Thyroid gland (tissue), 4 donors: ENCODE measurements around the gene PTPN14. TPM values are rescaled to one million over a fixed set of nuclear protein-coding genes. Genes with fewer than 3 reads are reported as not detected.

Experiments used
- DNase-seq, 2 donors: peaks; one replicate each; pipeline ENCODE4 v3.0.0-alpha.2; 2019
- H3K27ac ChIP-seq, 3 donors: fragments of 200-600 bp; sonication (generic); 1 replicate in 2 of 3; 2 replicates in 1 of 3; pipeline ENCODE4 v1.5.1; 2016 to 2019; ENCODE audit warnings: mild to moderate bottlenecking in 1 of 3, moderate library complexity in 1 of 3
- H3K27me3 ChIP-seq: fragments of 200-600 bp; sonication (generic); one replicate; pipeline ENCODE4 v1.5.1; 2019
- H3K36me3 ChIP-seq, 2 donors: fragments of 200-600 bp; sonication (generic); one replicate each; pipeline ENCODE4 v1.5.1; 2016 to 2019
- H3K4me1 ChIP-seq, 2 donors: fragments of 200-600 bp; sonication (generic); one replicate each; pipeline ENCODE4 v1.5.1; 2017 to 2019
- H3K4me3 ChIP-seq, 3 donors: fragments of 200-600 bp; sonication (generic); replicated peaks in 1 of 3; 1 replicate in 2 of 3; 2 replicates in 1 of 3; pipeline ENCODE4 v1.5.1; 2016; ENCODE audit warnings: mild to moderate bottlenecking in 1 of 3
- H3K9me3 ChIP-seq: fragments of 200-600 bp; sonication (generic); one replicate; pipeline ENCODE4 v1.5.1; 2017
- POLR2A ChIP-seq, 2 donors: fragments of 450-650 bp; IDR thresholded peaks; one replicate each; pipeline ENCODE4 v1.6.1; 2017; ENCODE audit warnings: antibody characterized with exemption in 2 of 2, mild to moderate bottlenecking in 2 of 2, moderate library complexity in 1 of 2
- WGBS, 2 donors: methylation state at CpG; one replicate each; pipeline ENCODE4 v1.1.5; 2017; 5-methylcytosine and 5-hydroxymethylcytosine counted together
- intact Hi-C: fragments of 100-400 bp; cut with DNase I; formaldehyde crosslinking; loops from one replicate; pipeline ENCODE4 v1.15.1; 2023
- total RNA-seq, 4 donors: library from RNA; depleted of rRNA; stranded (reverse); fragments of >200 nt; gene quantifications; one replicate each; pipeline ENCODE4 v1.2.3, GENCODE V29; 2016
- TF ChIP-seq, protein P1 (sequence below), 6 experiments: fragments of 200-600 bp in 3 of 6; fragments of 450-650 bp in 3 of 6; sonication (generic) in 3 of 6; IDR thresholded peaks; one replicate each; pipeline ENCODE4 v1.5.1; 2016 to 2019; ENCODE audit warnings: antibody characterized with exemption in 6 of 6, mild to moderate bottlenecking in 2 of 6, inconsistent platforms in 1 of 6, moderate library complexity in 1 of 6

PTPN14 gene
- total RNA-seq, 4 donors from 2014 or later = 28.1 to 33.4 (median 31.8) TPM

DNA sequence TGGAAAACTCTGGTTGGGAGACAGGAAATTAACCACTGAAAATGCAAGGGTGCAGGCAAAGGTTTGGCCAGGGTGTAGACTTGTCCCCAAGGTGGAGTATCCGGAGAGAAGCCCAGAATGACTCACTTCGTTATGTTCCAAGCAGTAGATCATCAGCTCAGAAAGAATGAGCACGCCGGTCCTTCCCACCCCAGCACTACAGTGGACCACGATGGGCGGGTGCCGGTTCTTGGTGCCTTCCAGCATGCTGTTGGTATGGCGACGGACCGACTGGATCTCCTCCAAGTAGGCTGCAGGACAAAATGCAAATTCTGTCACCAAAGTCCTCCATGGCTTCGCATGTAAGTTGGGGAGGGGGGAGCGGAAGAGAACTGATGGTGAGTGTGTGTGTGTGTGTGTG is 187.0 kb downstream of the PTPN14 start:
- 92 to 94% methylated on average over 12 of the region's 12 CpGs for WGBS, 2 donors
- intact Hi-C loops = no loop called here
- Histone ChIP-seq H3K36me3 (peaks cover 0 to 9% of the 10 kb centered on the region in 2 donors), H3K4me1 (peaks cover 0 to 12% of the 10 kb centered on the region in 2 donors), H3K9me3 (no peaks in the 10 kb centered on the region), H3K4me3 (no peak overlapping the region), H3K27me3 (no peaks in the 10 kb centered on the region), H3K27ac (no peak overlapping the region)
- TF ChIP-seq, protein P1, sequence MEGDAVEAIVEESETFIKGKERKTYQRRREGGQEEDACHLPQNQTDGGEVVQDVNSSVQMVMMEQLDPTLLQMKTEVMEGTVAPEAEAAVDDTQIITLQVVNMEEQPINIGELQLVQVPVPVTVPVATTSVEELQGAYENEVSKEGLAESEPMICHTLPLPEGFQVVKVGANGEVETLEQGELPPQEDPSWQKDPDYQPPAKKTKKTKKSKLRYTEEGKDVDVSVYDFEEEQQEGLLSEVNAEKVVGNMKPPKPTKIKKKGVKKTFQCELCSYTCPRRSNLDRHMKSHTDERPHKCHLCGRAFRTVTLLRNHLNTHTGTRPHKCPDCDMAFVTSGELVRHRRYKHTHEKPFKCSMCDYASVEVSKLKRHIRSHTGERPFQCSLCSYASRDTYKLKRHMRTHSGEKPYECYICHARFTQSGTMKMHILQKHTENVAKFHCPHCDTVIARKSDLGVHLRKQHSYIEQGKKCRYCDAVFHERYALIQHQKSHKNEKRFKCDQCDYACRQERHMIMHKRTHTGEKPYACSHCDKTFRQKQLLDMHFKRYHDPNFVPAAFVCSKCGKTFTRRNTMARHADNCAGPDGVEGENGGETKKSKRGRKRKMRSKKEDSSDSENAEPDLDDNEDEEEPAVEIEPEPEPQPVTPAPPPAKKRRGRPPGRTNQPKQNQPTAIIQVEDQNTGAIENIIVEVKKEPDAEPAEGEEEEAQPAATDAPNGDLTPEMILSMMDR (IDR thresholded peaks at IDR 0.05) = no peak
- no peak for TF ChIP-seq POLR2A (IDR thresholded peaks at IDR 0.05)
- no peak for DNase-seq

DNA sequence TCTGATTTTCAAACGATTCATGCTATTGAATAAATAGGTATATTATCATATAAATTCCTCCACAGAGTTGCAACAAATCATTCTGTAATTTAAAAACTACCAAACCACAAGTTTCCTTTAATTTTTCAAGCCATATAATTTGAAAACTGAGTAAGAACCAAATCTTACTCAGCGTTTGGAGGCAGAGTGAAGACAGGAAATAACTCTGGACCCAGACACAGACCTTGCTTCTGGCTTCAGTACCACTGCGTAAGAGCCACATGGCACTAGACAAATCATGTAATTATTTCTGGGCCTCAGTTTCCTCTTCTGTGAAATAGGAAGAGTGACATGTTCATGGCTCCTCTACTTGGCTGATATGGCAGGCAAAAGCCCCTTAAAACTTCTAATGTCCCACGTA is 188.0 kb downstream of the PTPN14 start:
- Histone ChIP-seq H3K27ac (no peak overlapping the region), H3K4me1 (peaks cover 0 to 12% of the 10 kb centered on the region in 2 donors), H3K9me3 (no peaks in the 10 kb centered on the region), H3K4me3 (no peak overlapping the region), H3K27me3 (no peaks in the 10 kb centered on the region), H3K36me3 (peaks cover 0 to 9% of the 10 kb centered on the region in 2 donors)
- TF ChIP-seq, protein P1 (IDR thresholded peaks at IDR 0.05) = no peak
- no peak for TF ChIP-seq POLR2A (IDR thresholded peaks at IDR 0.05)
- intact Hi-C loops = no loop called here
- 73 to 83% methylated on average over 4 of the region's 4 CpGs for WGBS, 2 donors
- no peak for DNase-seq

DNA sequence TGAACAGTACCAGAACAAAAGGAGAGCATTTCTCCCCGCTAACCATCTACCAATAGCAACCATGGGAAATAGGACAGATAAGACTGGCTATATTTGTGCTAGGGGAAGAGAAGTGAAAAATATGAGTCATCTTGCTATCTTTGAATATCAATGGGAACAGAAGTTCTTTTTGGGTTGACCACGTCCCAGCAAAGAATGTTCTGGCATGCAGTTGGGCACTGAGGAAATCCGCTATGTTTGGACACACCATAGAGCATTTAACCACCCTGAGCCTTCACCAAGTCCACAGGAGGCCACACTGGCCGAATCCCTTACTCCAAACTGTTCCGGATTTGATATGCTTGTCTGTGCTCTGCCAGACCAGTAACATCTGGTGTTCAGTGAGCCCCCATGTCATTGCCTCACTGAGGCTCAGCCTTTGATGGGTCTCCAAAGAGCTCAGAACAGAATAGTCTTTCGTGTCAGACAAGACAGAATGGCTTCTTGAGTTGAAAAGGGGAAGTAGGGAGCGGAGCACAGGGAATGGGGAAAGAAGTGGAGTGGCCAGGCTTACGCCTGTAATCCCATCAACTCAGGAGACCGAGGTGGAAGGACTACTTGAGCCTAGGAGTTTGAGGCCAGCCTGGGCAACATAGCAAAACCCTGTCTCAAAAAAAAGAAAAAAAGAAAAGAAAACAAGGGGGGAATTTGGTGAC is 189.1 kb downstream of the PTPN14 start:
- no peak for TF ChIP-seq POLR2A (IDR thresholded peaks at IDR 0.05)
- TF ChIP-seq, protein P1 (IDR thresholded peaks at IDR 0.05) = no peak
- peak overlapping the region in 1 of 3 donors; percentile 41 for H3K27ac ChIP-seq
- intact Hi-C loops = no loop called here
- no peaks in the 10 kb centered on the region for H3K27me3 ChIP-seq
- H3K4me1 ChIP-seq = peaks cover 0 to 12% of the 10 kb centered on the region in 2 donors
- 85 to 88% methylated on average over 9 of the region's 9 CpGs for WGBS, 2 donors
- no peak overlapping the region for H3K4me3 ChIP-seq
- DNase-seq = no peak
- H3K36me3 ChIP-seq = peaks cover 7 to 11% of the 10 kb centered on the region in 2 donors
- H3K9me3 ChIP-seq = no peaks in the 10 kb centered on the region

DNA sequence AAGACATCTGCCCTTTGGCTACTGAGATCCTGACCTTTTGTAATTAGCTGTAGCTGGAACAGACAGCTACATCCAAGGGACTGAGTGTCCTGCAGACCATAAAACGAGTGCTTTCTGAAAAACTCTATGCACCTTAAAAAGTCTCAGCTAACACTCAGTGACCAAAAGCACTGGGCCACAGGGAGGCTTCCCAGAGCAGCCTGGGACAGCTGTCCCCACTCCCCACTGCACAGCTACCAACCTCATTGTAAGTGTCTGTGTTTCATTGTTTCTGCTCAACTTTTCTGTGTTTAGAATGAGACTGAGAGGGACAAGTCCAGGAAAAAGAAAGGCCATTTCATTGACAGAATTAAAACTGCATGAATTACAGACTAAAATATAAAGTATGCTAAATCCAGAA is 189.8 kb downstream of the PTPN14 start:
- no peaks in the 10 kb centered on the region for H3K9me3 ChIP-seq
- H3K36me3 ChIP-seq = peaks cover 10 to 14% of the 10 kb centered on the region in 2 donors
- intact Hi-C loops = no loop called here
- 30 to 82% methylated on average over 1 of the region's 1 CpG for WGBS, 2 donors
- H3K4me3 ChIP-seq = no peak overlapping the region
- TF ChIP-seq POLR2A (IDR thresholded peaks at IDR 0.05) = no peak
- TF ChIP-seq, protein P1 (IDR thresholded peaks at IDR 0.05) = no peak
- H3K27me3 ChIP-seq = no peaks in the 10 kb centered on the region
- no peak for DNase-seq
- H3K4me1 ChIP-seq = peaks cover 0 to 12% of the 10 kb centered on the region in 2 donors
- no peak overlapping the region for H3K27ac ChIP-seq

DNA sequence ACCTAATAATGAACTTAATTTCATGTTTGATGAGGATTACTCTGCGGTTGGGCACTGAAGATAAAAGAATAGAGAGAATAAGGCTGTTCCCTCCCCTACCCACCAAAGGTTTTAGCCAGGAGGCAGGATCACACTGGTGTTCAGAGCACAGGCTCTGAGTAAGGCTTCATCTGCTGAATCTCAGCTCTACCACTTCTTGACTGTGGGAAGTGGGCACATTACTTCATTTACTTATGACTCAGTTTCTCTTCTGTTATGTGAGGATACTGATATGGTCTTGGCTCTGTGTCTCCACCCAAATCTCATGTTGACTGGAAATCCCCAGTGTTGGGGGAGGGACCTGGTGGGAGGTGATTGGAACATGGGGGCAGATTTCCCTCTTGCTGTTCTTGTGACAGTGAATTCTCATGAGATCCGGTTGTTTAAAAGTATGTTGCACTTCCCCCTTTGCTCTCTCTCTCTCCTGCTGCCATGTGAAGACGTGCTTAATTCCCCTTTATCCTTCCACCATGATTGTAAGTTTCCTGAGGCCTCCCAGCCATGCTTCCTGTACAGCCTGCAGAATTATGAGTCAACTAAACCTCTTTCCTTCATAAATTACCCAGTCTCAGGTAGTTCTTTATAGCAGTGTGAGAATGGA is 190.8 kb downstream of the PTPN14 start:
- H3K9me3 ChIP-seq = no peaks in the 10 kb centered on the region
- H3K4me1 ChIP-seq = peaks cover 0 to 12% of the 10 kb centered on the region in 2 donors
- 86 to 87% methylated on average over 3 of the region's 3 CpGs for WGBS, 2 donors
- H3K36me3 ChIP-seq = peaks cover 10 to 17% of the 10 kb centered on the region in 2 donors
- H3K4me3 ChIP-seq = no peak overlapping the region
- intact Hi-C loops = no loop called here
- no peaks in the 10 kb centered on the region for H3K27me3 ChIP-seq
- H3K27ac ChIP-seq = no peak overlapping the region
- no peak for DNase-seq
- TF ChIP-seq, protein P1 (IDR thresholded peaks at IDR 0.05) = no peak
- TF ChIP-seq POLR2A (IDR thresholded peaks at IDR 0.05) = no peak
